NCI-H1092 (cell line): ENCODE data around the gene PICALM.
"Not testable (repeated sequence)": the region's sequence is repeated elsewhere in the genome, so short reads cannot be mapped to it uniquely, and the experiment has no call there.

Experiments
- DNase-seq: peaks from one replicate; lab custom pipeline; 2025; lab: John Stamatoyannopoulos, UW

The PICALM gene

GRCh38 chr11:86068951-86069407 is at the start of gene PICALM:
PICALM (minus strand) TSS chr11:86069084; CDS start chr11:86068780, 304 bp downstream.
- peak; percentile 98 for DNase-seq

- DNase-seq: no peak
These were observed 49.4 kb upstream of the PICALM start for GRCh38 chr11:86118253-86118652.

- DNase-seq: no peak
These were observed 48.8 kb upstream of the PICALM start for GRCh38 chr11:86117712-86118063.

GRCh38 chr11:86117001-86117711 is 48.3 kb upstream of the PICALM start:
- no peak for DNase-seq

GRCh38 chr11:86116386-86116726 is 47.5 kb upstream of the PICALM start:
- DNase-seq: no peak

GRCh38 chr11:86115542-86116385 is 46.9 kb upstream of the PICALM start:
- DNase-seq: no peak

- DNase-seq: no peak
These were observed 40.2 kb upstream of the PICALM start for GRCh38 chr11:86108890-86109638.

GRCh38 chr11:86108191-86108590 is 39.3 kb upstream of the PICALM start:
- no peak for DNase-seq

GRCh38 chr11:86106916-86107315 is 38.0 kb upstream of the PICALM start:
- no peak for DNase-seq

GRCh38 chr11:86106031-86106430 is 37.1 kb upstream of the PICALM start:
- DNase-seq: not testable (repeated sequence)

GRCh38 chr11:86105601-86106000 is 36.7 kb upstream of the PICALM start:
- DNase-seq: not testable (repeated sequence)

- no peak for DNase-seq
These were observed 34.9 kb upstream of the PICALM start for GRCh38 chr11:86103808-86104207.

- no peak for DNase-seq
These were observed 33.1 kb upstream of the PICALM start for GRCh38 chr11:86101941-86102407.

- no peak for DNase-seq
These were observed 32.6 kb upstream of the PICALM start for GRCh38 chr11:86101493-86101892.

GRCh38 chr11:86099874-86100273 is 31.0 kb upstream of the PICALM start:
- no peak for DNase-seq

- no peak for DNase-seq
These were observed 29.1 kb upstream of the PICALM start for GRCh38 chr11:86097980-86098379.

GRCh38 chr11:86091566-86091965 is 22.7 kb upstream of the PICALM start:
- no peak for DNase-seq

GRCh38 chr11:86091086-86091485 is 22.2 kb upstream of the PICALM start:
- DNase-seq: no peak

GRCh38 chr11:86089659-86090058 is 20.8 kb upstream of the PICALM start:
- no peak for DNase-seq

GRCh38 chr11:86087688-86088087 is 18.8 kb upstream of the PICALM start:
- DNase-seq: not testable (repeated sequence)

GRCh38 chr11:86087256-86087655 is 18.4 kb upstream of the PICALM start:
- DNase-seq: no peak

- no peak for DNase-seq
These were observed 12.6 kb upstream of the PICALM start for GRCh38 chr11:86081455-86081854.

- no peak for DNase-seq
These were observed 10.5 kb upstream of the PICALM start for GRCh38 chr11:86079421-86079820.
